GM12878 (cell line): ENCODE data around the gene TBRG1. TPM values are rescaled to one million over a fixed set of nuclear protein-coding genes. Genes with fewer than 3 reads are reported as not detected.

Experiments used
- ATAC-seq: fragments of 200-7000 bp; cut with Tn5 transposase; 3 replicates; pipeline ENCODE4 v1.9.1; 2020; ENCODE audit warnings: mild to moderate bottlenecking, moderate library complexity
- BruUV-seq: library from RNA; stranded (reverse); fragments of 400-500 nt; replicated peaks from 2 replicates; lab custom pipeline; 2021; lab: Mats Ljungman, UMichigan
- CTCF ChIA-PET: fragments of 300-600 bp; sonication (Branson Sonifier 250); formaldehyde crosslinking; extraction: SDS; loops from one replicate; lab custom pipeline; 2021; ENCODE audit warnings: inconsistent platforms; lab: Yijun Ruan, JAX
- POLR2A ChIA-PET: fragments of 350-600 bp; formaldehyde crosslinking; extraction: SDS; loops from one replicate; lab custom pipeline; 2021; ENCODE audit warnings: inconsistent platforms; lab: Charles Lee
- RAD21 ChIA-PET: fragments of 300-600 bp; sonication (Branson Sonifier 250); formaldehyde crosslinking; loops from one replicate; lab custom pipeline; 2023; ENCODE audit warnings: antibody characterized with exemption; ENCODE audit not compliant: unreplicated experiment; lab: Charles Lee
- SMC1A ChIA-PET: fragments of 300-600 bp; sonication (Branson Sonifier 250); formaldehyde crosslinking; loops from one replicate; lab custom pipeline; 2023; ENCODE audit not compliant: unreplicated experiment, uncharacterized antibody; lab: Charles Lee
- DNase-seq: peaks from one replicate; pipeline ENCODE4 v3.0.0-alpha.2; 2011; ENCODE audit warnings: low read depth, low spot score
- FAIRE-seq: peaks from 3 replicates; lab custom pipeline; 2011; peaks lifted over from hg19 to GRCh38; lab: Jason Lieb, UNC
- H2AFZ ChIP-seq: 2 replicates; pipeline ENCODE4 v1.6.0; 2011; ENCODE audit warnings: low read depth, low read length, control low read depth; ENCODE audit not compliant: control insufficient read depth
- H3K27ac ChIP-seq: 2 replicates; pipeline ENCODE4 v1.5.1; 2011; ENCODE audit warnings: control low read depth; ENCODE audit not compliant: control insufficient read depth, insufficient read depth
- H3K27me3 ChIP-seq, 2 experiments: replicated peaks in 1 of 2; 2 replicates each; pipeline versions ENCODE4 v1.6.0 to v1.6.1; 2011; ENCODE audit warnings: low read length in 1 of 2; ENCODE audit not compliant: control insufficient read depth in 2 of 2, insufficient read depth in 2 of 2
- H3K36me3 ChIP-seq, 2 experiments: 2 replicates each; pipeline ENCODE4 v1.5.1; 2011; ENCODE audit warnings: low read length in 1 of 2; ENCODE audit not compliant: control insufficient read depth in 2 of 2, insufficient read depth in 2 of 2
- H3K4me1 ChIP-seq: 2 replicates; pipeline ENCODE4 v1.6.1; 2011; ENCODE audit warnings: mild to moderate bottlenecking, low read length, moderate library complexity, mixed read lengths; ENCODE audit not compliant: control insufficient read depth, insufficient read depth
- H3K4me2 ChIP-seq: 2 replicates; pipeline ENCODE4 v1.6.0; 2011; ENCODE audit warnings: control low read depth; ENCODE audit not compliant: control insufficient read depth, insufficient read depth
- H3K4me3 ChIP-seq: fragments of 200-600 bp; sonication (generic); 2 replicates; pipeline ENCODE4 v1.5.1; 2016
- H3K79me2 ChIP-seq: 2 replicates; pipeline ENCODE4 v1.6.0; 2011; ENCODE audit warnings: low read length; ENCODE audit not compliant: control insufficient read depth, insufficient read depth
- H3K9ac ChIP-seq: 2 replicates; pipeline ENCODE4 v1.8.0; 2011; ENCODE audit warnings: low read length, control low read depth, mixed read lengths; ENCODE audit not compliant: control insufficient read depth, insufficient read depth
- H3K9me3 ChIP-seq: replicated peaks from 3 replicates; pipeline ENCODE4 v1.5.1; 2011; ENCODE audit warnings: mild to moderate bottlenecking, low read length; ENCODE audit not compliant: control insufficient read depth, insufficient read depth
- H4K20me1 ChIP-seq: 2 replicates; pipeline ENCODE4 v1.6.0; 2011; ENCODE audit not compliant: control insufficient read depth, insufficient read depth
- E2F4 ChIP-seq: IDR thresholded peaks from 2 replicates; pipeline ENCODE4 v1.6.1; 2012; ENCODE audit warnings: low read depth, low read length, improper control_type of control experiment
- IKZF2 ChIP-seq, 2 experiments: fragments of 450-650 bp; IDR thresholded peaks; 2 replicates each; pipeline ENCODE4 v1.6.1; 2017; ENCODE audit warnings: mild to moderate bottlenecking in 2 of 2, moderate library complexity in 2 of 2
- KLF5 ChIP-seq: fragments of 450-650 bp; IDR thresholded peaks from 2 replicates; pipeline ENCODE4 v1.6.1; 2014; ENCODE audit warnings: mild to moderate bottlenecking; ENCODE audit not compliant: partially characterized antibody
- MEF2A ChIP-seq: IDR thresholded peaks from 2 replicates; pipeline ENCODE4 v1.6.1; 2011; ENCODE audit warnings: low read depth, mild to moderate bottlenecking, low read length, moderate library complexity; ENCODE audit not compliant: insufficient read depth
- MLLT1 ChIP-seq: fragments of 450-650 bp; IDR thresholded peaks from 2 replicates; pipeline ENCODE4 v1.6.1; 2016; ENCODE audit warnings: mild to moderate bottlenecking
- MYC ChIP-seq: IDR thresholded peaks from 2 replicates; pipeline ENCODE4 v1.6.1; 2011; ENCODE audit warnings: mild to moderate bottlenecking, low read length, moderate library complexity, inconsistent platforms; ENCODE audit not compliant: insufficient read depth, insufficient replicate concordance, insufficient read length, severe bottlenecking
- NFIC ChIP-seq: IDR thresholded peaks from 2 replicates; pipeline ENCODE4 v1.6.1; 2012; ENCODE audit warnings: low read depth, mild to moderate bottlenecking, inconsistent platforms, low read length, moderate library complexity
- SMARCA5 ChIP-seq: fragments of 450-650 bp; IDR thresholded peaks from 2 replicates; pipeline ENCODE4 v1.6.1; 2017; ENCODE audit warnings: mild to moderate bottlenecking
- WRNIP1 ChIP-seq: IDR thresholded peaks from 2 replicates; pipeline ENCODE4 v1.6.1; 2011; ENCODE audit warnings: low read depth, low read length, improper control_type of control experiment, borderline replicate concordance
- ZBED1 ChIP-seq: IDR thresholded peaks from 2 replicates; pipeline ENCODE4 v1.6.1; 2016; ENCODE audit warnings: borderline replicate concordance
- ZNF592 ChIP-seq: fragments of 450-650 bp; IDR thresholded peaks from 2 replicates; pipeline ENCODE4 v1.6.1; 2017; ENCODE audit warnings: mild to moderate bottlenecking, moderate library complexity
- ZSCAN29 ChIP-seq: fragments of 450-650 bp; IDR thresholded peaks from 2 replicates; pipeline ENCODE4 v1.6.1; 2017; ENCODE audit warnings: mild to moderate bottlenecking, moderate library complexity
- ZZZ3 ChIP-seq: IDR thresholded peaks from 2 replicates; pipeline ENCODE4 v1.6.1; 2011; ENCODE audit warnings: low read depth; ENCODE audit not compliant: control insufficient read depth, insufficient read length
- WGBS: methylation state at CpG from one replicate; pipeline ENCODE4 v1.1.6; 2016; ENCODE audit warnings: low lambda C conversion rate; ENCODE audit not compliant: insufficient replicate concordance, insufficient coverage; ENCODE audit errors: missing lambda C conversion rate; 5-methylcytosine and 5-hydroxymethylcytosine counted together
- in situ Hi-C: fragments of 300-500 bp; cut with MboI; formaldehyde crosslinking; loops from 9 replicates; pipeline ENCODE4 v1.14.3; 2018; ENCODE audit warnings: mixed read lengths
- intact Hi-C: fragments of 100-400 bp; cut with micrococcal nuclease; formaldehyde crosslinking; loops from one replicate; pipeline ENCODE4 v1.14.2; 2022; ENCODE audit not compliant: unreplicated experiment
- polyA plus RNA-seq, 11 experiments: library from polyadenylated mRNA; depleted of rRNA in 4 of 11; unstranded in 6 of 11; stranded (reverse) in 5 of 11; fragments of >200 nt; fragmentation: Nextera tagmentation in 4 of 11; fragmentation: Illumina TruSeq in 1 of 11; extraction: Ambion mirVana in 4 of 11; extraction: Trizol in 1 of 11; gene quantifications; 1 replicate in 1 of 11; 2 replicates in 10 of 11; pipeline versions ENCODE4 v1.2.1 to v1.2.3, GENCODE V29; 2011 to 2016; ENCODE audit warnings: inconsistent platforms in 2 of 11, missing spikeins in 2 of 11, low read depth in 1 of 11
- total RNA-seq, 4 experiments: library from RNA; depleted of rRNA in 3 of 4; stranded (reverse); fragments of >200 nt in 3 of 4; fragmentation: Illumina TruSeq in 1 of 4; extraction: Trizol in 1 of 4; gene quantifications; 2 replicates each; pipeline versions ENCODE4 v1.2.1 to v1.2.3, GENCODE V29; 2013 to 2021

The TBRG1 gene
- total and polyA plus RNA-seq, 10 of the 15 experiments (the other 5 are each of a cell fraction or from before 2014, with no cell fraction given): 12.3 to 46.6 (median 26.2) TPM

- TF ChIP-seq MLLT1 (no peak), MYC (no peak), E2F4 (no peak), SMARCA5 (no peak)
Observed at GRCh38 chr11:124611064-124611463, 11.6 kb upstream of the TBRG1 start, which contains the start of gene PANX3 (continued).

- ChIA-PET POLR2A (interaction anchor here (1.3 kb wide), 1 partner anchor 342 kb away, joined by 3 read pairs; the partner anchor contains the start of gene CCDC15), RAD21 (no interaction called here), CTCF (no interaction called here), SMC1A (interaction anchor here (0.6 kb wide), 2 partner anchors 283 to 1580 kb away, joined by 3 to 4 read pairs; no protein-coding TSS in a partner anchor)
- no peak overlapping the region for H2AFZ ChIP-seq
- H4K20me1 ChIP-seq: no peaks in the 10 kb centered on the region
- no peaks in the 10 kb centered on the region for H3K9me3 ChIP-seq
- intact Hi-C loops (no loop called here), in situ Hi-C loops (no loop called here)
- FAIRE-seq: no peak
- 9% methylated on average over 3 of the region's 3 CpGs for WGBS
- ATAC-seq: peak; percentile 60
- no peak overlapping the region for H3K4me3 ChIP-seq
- H3K9ac ChIP-seq: no peak overlapping the region
- no peak for DNase-seq
- H3K4me1 ChIP-seq: no peaks in the 10 kb centered on the region
- no peaks in the 10 kb centered on the region for H3K27me3 ChIP-seq
- no peaks in the 10 kb centered on the region for H3K36me3 ChIP-seq
- no peak for TF ChIP-seq NFIC
- TF ChIP-seq IKZF2 (IDR thresholded peaks at IDR 0.05): no peak
- TF ChIP-seq ZBED1: no peak
- no peak for TF ChIP-seq KLF5
- TF ChIP-seq WRNIP1: no peak
- no peak for TF ChIP-seq ZZZ3
- no peak for TF ChIP-seq ZSCAN29
- TF ChIP-seq ZNF592: no peak
- TF ChIP-seq MEF2A: no peak
- H3K27ac ChIP-seq: no peak overlapping the region
- BruUV-seq: no TSS peak
- no peak overlapping the region for H3K4me2 ChIP-seq
- H3K79me2 ChIP-seq: no peaks in the 10 kb centered on the region
Observed at GRCh38 chr11:124612045-124612444, 10.6 kb upstream of the TBRG1 start.
